Esophagus squamous epithelium (tissue), 5 donors: Measurements from ENCODE around the gene ILKAP. TPM values are rescaled to one million over a fixed set of nuclear protein-coding genes. Genes with fewer than 3 reads are reported as not detected.

Experiments used
- DNase-seq: peaks from one replicate; lab custom pipeline; 2025; lab: John Stamatoyannopoulos, UW
- H3K27ac ChIP-seq, 4 donors: fragments of 200-600 bp; sonication (generic); one replicate each; pipeline ENCODE4 v1.5.1; 2016 to 2019; ENCODE audit warnings: mild to moderate bottlenecking in 1 of 4
- H3K27me3 ChIP-seq, 4 donors: fragments of 200-600 bp; sonication (generic); 1 replicate in 3 of 4; 2 replicates in 1 of 4; pipeline versions ENCODE4 v1.5.1 to v1.6.0; 2017 to 2021; ENCODE audit warnings: antibody characterized with exemption in 1 of 4
- H3K36me3 ChIP-seq, 3 donors: fragments of 200-600 bp; sonication (generic); one replicate each; pipeline ENCODE4 v1.5.1; 2016 to 2019
- H3K4me1 ChIP-seq, 3 donors: fragments of 200-600 bp; sonication (generic); one replicate each; pipeline ENCODE4 v1.5.1; 2017 to 2019
- H3K4me3 ChIP-seq, 4 donors: fragments of 200-600 bp; sonication (generic); 1 replicate in 3 of 4; 2 replicates in 1 of 4; pipeline ENCODE4 v1.5.1; 2016 to 2019; ENCODE audit warnings: mild to moderate bottlenecking in 2 of 4, moderate library complexity in 1 of 4
- H3K9me3 ChIP-seq, 3 donors: fragments of 200-600 bp; sonication (generic); one replicate each; pipeline ENCODE4 v1.5.1; 2016 to 2019
- CTCF ChIP-seq, 6 experiments: fragments of 450-650 bp in 4 of 6; fragments of 200-600 bp in 2 of 6; sonication (generic) in 2 of 6; IDR thresholded peaks; one replicate each; pipeline ENCODE4 v1.5.1; 2016 to 2019; ENCODE audit warnings: antibody characterized with exemption in 6 of 6, mild to moderate bottlenecking in 4 of 6, moderate library complexity in 4 of 6
- POLR2A ChIP-seq, 4 donors: fragments of 450-650 bp; IDR thresholded peaks; one replicate each; pipeline ENCODE4 v1.6.1; 2017; ENCODE audit warnings: antibody characterized with exemption in 4 of 4, mild to moderate bottlenecking in 4 of 4, moderate library complexity in 3 of 4
- WGBS, 2 donors: methylation state at CpG; one replicate each; pipeline ENCODE4 v1.1.5; 2018; 5-methylcytosine and 5-hydroxymethylcytosine counted together
- intact Hi-C: fragments of 100-400 bp; cut with DNase I; formaldehyde crosslinking; loops from one replicate; pipeline ENCODE4 v1.15.0; 2022
- total RNA-seq, 4 donors: library from RNA; depleted of rRNA; stranded (reverse); fragments of >200 nt; gene quantifications; one replicate each; pipeline ENCODE4 v1.1.0, GENCODE V29; 2016
- donor health status: DM: yes; HTN: yes; CAD: no.

ILKAP gene
- total RNA-seq, 4 donors from 2014 or later, result 13.3 to 38.3 (median 20.7) TPM

- Histone ChIP-seq H3K27me3 (no peaks in the 10 kb centered on the region), H3K4me1 (no peaks in the 10 kb centered on the region), H3K27ac (no peak overlapping the region), H3K36me3 (peaks cover 11 to 94% (median 34%) of the 10 kb centered on the region in 3 donors), H3K9me3 (no peaks in the 10 kb centered on the region), H3K4me3 (no peak overlapping the region)
- WGBS, 2 donors, result 83 to 90% methylated on average over 2 of the region's 2 CpGs
- intact Hi-C loops, result no loop called here
- no peak for DNase-seq
- no peak for TF ChIP-seq CTCF (IDR thresholded peaks at IDR 0.05)
- TF ChIP-seq POLR2A (IDR thresholded peaks at IDR 0.05), result no peak
Observed at GRCh38 chr2:238190445-238190844, 13.1 kb downstream of the ILKAP start.

GRCh38 chr2:238187618-238188548 is 15.6 kb downstream of the ILKAP start:
- no peak overlapping the region for H3K27ac ChIP-seq
- H3K4me3 ChIP-seq, result no peak overlapping the region
- 85 to 94% methylated on average over 13 to 14 of the region's 17 CpGs for WGBS, 2 donors
- no peak for DNase-seq
- H3K9me3 ChIP-seq, result no peaks in the 10 kb centered on the region
- H3K4me1 ChIP-seq, result no peaks in the 10 kb centered on the region
- TF ChIP-seq POLR2A (IDR thresholded peaks at IDR 0.05) (no peak), CTCF (IDR thresholded peaks at IDR 0.05) (no peak)
- intact Hi-C loops, result no loop called here
- H3K27me3 ChIP-seq, result no peaks in the 10 kb centered on the region
- peaks cover 31 to 100% (median 57%) of the 10 kb centered on the region in 3 donors for H3K36me3 ChIP-seq

GRCh38 chr2:238183821-238184220 is 19.7 kb downstream of the ILKAP start:
- Histone ChIP-seq H3K36me3 (peaks cover 42 to 100% (median 68%) of the 10 kb centered on the region in 3 donors), H3K27me3 (no peaks in the 10 kb centered on the region), H3K27ac (no peak overlapping the region), H3K4me3 (no peak overlapping the region), H3K4me1 (no peaks in the 10 kb centered on the region), H3K9me3 (no peaks in the 10 kb centered on the region)
- TF ChIP-seq CTCF (IDR thresholded peaks at IDR 0.05) (no peak), POLR2A (IDR thresholded peaks at IDR 0.05) (no peak)
- 92 to 93% methylated on average over 4 of the region's 4 CpGs for whole genome bisulfite sequencing, 2 donors
- intact Hi-C loops, result no loop called here
- no peak for DNase-seq

- WGBS, 2 donors, result 54 to 67% methylated on average over 3 to 6 of the region's 6 CpGs
- DNase-seq, result no peak
- H3K27me3 ChIP-seq, result no peaks in the 10 kb centered on the region
- no peak for TF ChIP-seq CTCF (IDR thresholded peaks at IDR 0.05)
- TF ChIP-seq POLR2A (IDR thresholded peaks at IDR 0.05), result no peak
- peaks cover 36 to 100% (median 53%) of the 10 kb centered on the region in 3 donors for H3K36me3 ChIP-seq
- intact Hi-C loops, result no loop called here
- H3K4me1 ChIP-seq, result no peaks in the 10 kb centered on the region
- H3K27ac ChIP-seq, result no peak overlapping the region
- H3K9me3 ChIP-seq, result no peaks in the 10 kb centered on the region
- H3K4me3 ChIP-seq, result no peak overlapping the region
Observed at GRCh38 chr2:238182362-238182761, 21.1 kb downstream of the ILKAP start.

- peaks cover 35 to 98% (median 45%) of the 10 kb centered on the region in 3 donors for H3K36me3 ChIP-seq
- 84 to 89% methylated on average over 5 of the region's 5 CpGs for WGBS, 2 donors
- no peak overlapping the region for H3K4me3 ChIP-seq
- no peak for DNase-seq
- H3K27me3 ChIP-seq, result no peaks in the 10 kb centered on the region
- no peak overlapping the region for H3K27ac ChIP-seq
- intact Hi-C loops, result no loop called here
- H3K4me1 ChIP-seq, result no peaks in the 10 kb centered on the region
- H3K9me3 ChIP-seq, result no peaks in the 10 kb centered on the region
- no peak for TF ChIP-seq POLR2A (IDR thresholded peaks at IDR 0.05)
- TF ChIP-seq CTCF (IDR thresholded peaks at IDR 0.05), result no peak
Observed at GRCh38 chr2:238180554-238180953, 22.9 kb downstream of the ILKAP start.
